HG03039 (cell line): ENCODE data around the gene NUP85.
"Not testable (repeated sequence)": the region's sequence is repeated elsewhere in the genome, so short reads cannot be mapped to it uniquely, and the experiment has no call there.

Experiments used
- ATAC-seq: cut with Tn5 transposase; IDR thresholded peaks from one replicate; pipeline ENCODE4 v1.9.1; 2021; ENCODE audit warnings: mild to moderate bottlenecking, moderate library complexity; ENCODE audit not compliant: unreplicated experiment

Gene NUP85

GRCh38 chr17:75266316-75267152 is 61.1 kb downstream of the NUP85 start:
- no peak for ATAC-seq

- no peak for ATAC-seq
These were observed 61.6 kb downstream of the NUP85 start for GRCh38 chr17:75267153-75267410.

GRCh38 chr17:75267411-75268232 is 62.1 kb downstream of the NUP85 start:
- ATAC-seq = no peak

- ATAC-seq = no peak
These were observed 64.4 kb downstream of the NUP85 start for GRCh38 chr17:75269844-75270217.

GRCh38 chr17:75270218-75270965 is 64.9 kb downstream of the NUP85 start:
- peak; percentile 26 for ATAC-seq

- no peak for ATAC-seq
These were observed 65.4 kb downstream of the NUP85 start, which contains the start of gene MIF4GD for GRCh38 chr17:75270966-75271232. TSS of gene MIF4GD (minus strand) at chr17:75271231. CDS start at chr17:75270195, 1,036 bp downstream.

GRCh38 chr17:75271233-75271954 is 65.9 kb downstream of the NUP85 start:
- ATAC-seq = peak; percentile 62

GRCh38 chr17:75271955-75272847 is 66.7 kb downstream of the NUP85 start:
- no peak for ATAC-seq

- no peak for ATAC-seq
These were observed 67.3 kb downstream of the NUP85 start for GRCh38 chr17:75272848-75273184.

- no peak for ATAC-seq
These were observed 68.7 kb downstream of the NUP85 start for GRCh38 chr17:75273977-75274708.

GRCh38 chr17:75277664-75278071 is 72.2 kb downstream of the NUP85 start:
- ATAC-seq = no peak

- ATAC-seq = not testable (repeated sequence)
These were observed 74.7 kb downstream of the NUP85 start for GRCh38 chr17:75280189-75280588.

- no peak for ATAC-seq
These were observed 79.6 kb downstream of the NUP85 start for GRCh38 chr17:75285123-75285522.
